GM12878 (cell line): ENCODE data around the gene VASP. TPM values are rescaled to one million over a fixed set of nuclear protein-coding genes. Genes with fewer than 3 reads are reported as not detected.

Experiments
- ATF2 ChIP-seq: IDR thresholded peaks from 2 replicates; pipeline ENCODE4 v1.6.1; 2012; ENCODE audit warnings: low read length, inconsistent platforms
- BCL3 ChIP-seq: IDR thresholded peaks from 2 replicates; pipeline ENCODE4 v1.6.1; 2011; ENCODE audit warnings: borderline replicate concordance, low read depth, mild to moderate bottlenecking, moderate library complexity, low read length; ENCODE audit not compliant: insufficient read depth, poor library complexity, severe bottlenecking
- E2F8 ChIP-seq: fragments of 450-650 bp; IDR thresholded peaks from 2 replicates; pipeline ENCODE4 v1.6.1; 2018; ENCODE audit warnings: mild to moderate bottlenecking, low read depth, moderate library complexity; ENCODE audit not compliant: partially characterized antibody
- ELK1 ChIP-seq: IDR thresholded peaks from 2 replicates; pipeline ENCODE4 v1.6.1; 2012; ENCODE audit warnings: low read depth, low read length, improper control_type of control experiment
- KLF5 ChIP-seq: fragments of 450-650 bp; IDR thresholded peaks from 2 replicates; pipeline ENCODE4 v1.6.1; 2014; ENCODE audit warnings: mild to moderate bottlenecking; ENCODE audit not compliant: partially characterized antibody
- MEF2B ChIP-seq: fragments of 450-650 bp; IDR thresholded peaks from 2 replicates; pipeline ENCODE4 v1.6.1; 2018; ENCODE audit warnings: mild to moderate bottlenecking, moderate library complexity; ENCODE audit not compliant: partially characterized antibody, poor library complexity, severe bottlenecking
- NFXL1 ChIP-seq: fragments of 450-650 bp; IDR thresholded peaks from 2 replicates; pipeline ENCODE4 v1.6.1; 2017; ENCODE audit warnings: antibody characterized with exemption, mild to moderate bottlenecking, borderline replicate concordance
- NR2C2 ChIP-seq: IDR thresholded peaks from 2 replicates; pipeline ENCODE4 v1.6.1; 2011; ENCODE audit warnings: borderline replicate concordance, low read depth; ENCODE audit not compliant: control insufficient read depth, insufficient read length
- NRF1 ChIP-seq: conservative IDR thresholded peaks from 2 replicates; pipeline ENCODE4 v1.6.1; 2011; ENCODE audit warnings: mild to moderate bottlenecking, low read depth, low read length, improper control_type of control experiment
- POLR2AphosphoS2 ChIP-seq: IDR thresholded peaks from 2 replicates; pipeline ENCODE4 v1.6.1; 2011; ENCODE audit warnings: low read depth, mild to moderate bottlenecking, low read length, improper control_type of control experiment, moderate library complexity
- RCOR1 ChIP-seq: conservative IDR thresholded peaks from 2 replicates; pipeline ENCODE4 v1.6.1; 2012; ENCODE audit warnings: low read depth, low read length, improper control_type of control experiment
- SPI1 ChIP-seq: IDR thresholded peaks from 2 replicates; pipeline ENCODE4 v1.6.1; 2011; ENCODE audit warnings: low read depth, mild to moderate bottlenecking, low read length, moderate library complexity, borderline replicate concordance; ENCODE audit not compliant: insufficient read depth
- ZNF384 ChIP-seq: IDR thresholded peaks from 2 replicates; pipeline ENCODE4 v1.6.1; 2012; ENCODE audit warnings: low read depth, mild to moderate bottlenecking, low read length, improper control_type of control experiment, borderline replicate concordance
- ZZZ3 ChIP-seq: IDR thresholded peaks from 2 replicates; pipeline ENCODE4 v1.6.1; 2011; ENCODE audit warnings: low read depth; ENCODE audit not compliant: control insufficient read depth, insufficient read length
- polyA plus RNA-seq, 11 experiments: library from polyadenylated mRNA; depleted of rRNA in 4 of 11; unstranded in 6 of 11; stranded (reverse) in 5 of 11; fragments of >200 nt; fragmentation: Nextera tagmentation in 4 of 11; fragmentation: Illumina TruSeq in 1 of 11; extraction: Ambion mirVana in 4 of 11; extraction: Trizol in 1 of 11; gene quantifications; 1 replicate in 1 of 11; 2 replicates in 10 of 11; pipeline versions ENCODE4 v1.2.1 to v1.2.3, GENCODE V29; 2011 to 2016; ENCODE audit warnings: inconsistent platforms in 2 of 11, missing spikeins in 2 of 11, low read depth in 1 of 11
- total RNA-seq, 4 experiments: library from RNA; depleted of rRNA in 3 of 4; stranded (reverse); fragments of >200 nt in 3 of 4; fragmentation: Illumina TruSeq in 1 of 4; extraction: Trizol in 1 of 4; gene quantifications; 2 replicates each; pipeline versions ENCODE4 v1.2.1 to v1.2.3, GENCODE V29; 2013 to 2021
- TF ChIP-seq, protein P1 (sequence below): IDR thresholded peaks from 2 replicates; pipeline ENCODE4 v1.6.1; 2011; ENCODE audit warnings: low read depth, low read length, improper control_type of control experiment, borderline replicate concordance
- TF ChIP-seq, protein P2 (sequence below): fragments of 450-650 bp; IDR thresholded peaks from 2 replicates; pipeline ENCODE4 v1.6.1; 2017; ENCODE audit warnings: mild to moderate bottlenecking

VASP gene
- total and polyA plus RNA-seq, 10 of the 15 experiments (the other 5 are each of a cell fraction or from before 2014, with no cell fraction given), result 19.5 to 298 (median 84.8) TPM

- TF ChIP-seq, protein P1, sequence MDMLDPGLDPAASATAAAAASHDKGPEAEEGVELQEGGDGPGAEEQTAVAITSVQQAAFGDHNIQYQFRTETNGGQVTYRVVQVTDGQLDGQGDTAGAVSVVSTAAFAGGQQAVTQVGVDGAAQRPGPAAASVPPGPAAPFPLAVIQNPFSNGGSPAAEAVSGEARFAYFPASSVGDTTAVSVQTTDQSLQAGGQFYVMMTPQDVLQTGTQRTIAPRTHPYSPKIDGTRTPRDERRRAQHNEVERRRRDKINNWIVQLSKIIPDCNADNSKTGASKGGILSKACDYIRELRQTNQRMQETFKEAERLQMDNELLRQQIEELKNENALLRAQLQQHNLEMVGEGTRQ, result no peak
- TF ChIP-seq SPI1, result no peak
- no peak for TF ChIP-seq ZNF384
- TF ChIP-seq KLF5, result peak; percentile 71
- no peak for TF ChIP-seq BCL3
- TF ChIP-seq NFXL1, result no peak
- TF ChIP-seq NR2C2, result no peak
- peak; percentile 47 for TF ChIP-seq MEF2B
- no peak for TF ChIP-seq POLR2AphosphoS2
- peak; percentile 30 for TF ChIP-seq E2F8
- TF ChIP-seq, protein P2, sequence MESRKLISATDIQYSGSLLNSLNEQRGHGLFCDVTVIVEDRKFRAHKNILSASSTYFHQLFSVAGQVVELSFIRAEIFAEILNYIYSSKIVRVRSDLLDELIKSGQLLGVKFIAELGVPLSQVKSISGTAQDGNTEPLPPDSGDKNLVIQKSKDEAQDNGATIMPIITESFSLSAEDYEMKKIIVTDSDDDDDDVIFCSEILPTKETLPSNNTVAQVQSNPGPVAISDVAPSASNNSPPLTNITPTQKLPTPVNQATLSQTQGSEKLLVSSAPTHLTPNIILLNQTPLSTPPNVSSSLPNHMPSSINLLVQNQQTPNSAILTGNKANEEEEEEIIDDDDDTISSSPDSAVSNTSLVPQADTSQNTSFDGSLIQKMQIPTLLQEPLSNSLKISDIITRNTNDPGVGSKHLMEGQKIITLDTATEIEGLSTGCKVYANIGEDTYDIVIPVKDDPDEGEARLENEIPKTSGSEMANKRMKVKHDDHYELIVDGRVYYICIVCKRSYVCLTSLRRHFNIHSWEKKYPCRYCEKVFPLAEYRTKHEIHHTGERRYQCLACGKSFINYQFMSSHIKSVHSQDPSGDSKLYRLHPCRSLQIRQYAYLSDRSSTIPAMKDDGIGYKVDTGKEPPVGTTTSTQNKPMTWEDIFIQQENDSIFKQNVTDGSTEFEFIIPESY, result no peak
- peak; percentile 61; the same call in 1 of the 2 replicates for TF ChIP-seq RCOR1
- no peak for TF ChIP-seq ELK1
- TF ChIP-seq ZZZ3, result no peak
- TF ChIP-seq ATF2, result no peak; the same call in 1 of the 2 replicates
- TF ChIP-seq NRF1, result no peak
Observed at GRCh38 chr19:45478454-45479238, 28.6 kb upstream of the VASP start (continued).
